GM18508 (cell line): ENCODE measurements around the gene CDK6.

ENCODE experiments used
- ATAC-seq: cut with Tn5 transposase; IDR thresholded peaks from one replicate; pipeline ENCODE4 v1.9.1; 2021; ENCODE audit warnings: moderate number of reproducible peaks; ENCODE audit not compliant: insufficient read depth, unreplicated experiment

The CDK6 gene

DNA sequence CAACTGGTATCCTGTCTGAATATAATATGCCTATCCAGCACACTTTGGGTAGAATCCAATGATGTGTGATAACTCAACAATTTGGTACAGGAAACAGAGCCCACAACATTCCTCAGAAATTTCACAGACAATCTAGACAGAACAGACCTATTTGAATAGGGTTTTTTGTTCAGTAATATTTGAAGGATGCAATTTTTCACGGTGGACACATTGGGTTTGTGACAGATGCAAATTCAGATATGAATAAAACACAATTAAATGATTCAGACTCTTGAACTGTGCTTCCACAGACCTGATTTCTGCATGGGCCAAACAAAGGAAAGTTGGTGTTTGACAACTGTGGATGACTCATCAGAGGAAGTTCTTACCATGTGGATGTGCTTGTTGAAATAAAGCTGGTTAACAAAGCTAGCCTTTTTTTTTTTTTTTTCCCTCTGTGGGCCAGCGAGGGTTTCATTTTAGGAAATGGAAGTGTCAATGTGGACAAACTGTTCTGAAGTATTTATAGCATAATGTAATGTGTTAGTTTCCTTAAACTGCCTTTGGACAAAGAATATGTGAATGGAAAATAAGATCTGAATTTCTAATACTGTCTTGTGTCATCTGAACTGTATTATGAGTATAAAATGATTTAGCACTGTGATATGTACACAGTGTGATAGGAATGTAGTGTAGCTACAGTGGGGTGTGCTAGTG, 203.0 kb downstream of the CDK6 start:
- ATAC-seq = no peak

DNA sequence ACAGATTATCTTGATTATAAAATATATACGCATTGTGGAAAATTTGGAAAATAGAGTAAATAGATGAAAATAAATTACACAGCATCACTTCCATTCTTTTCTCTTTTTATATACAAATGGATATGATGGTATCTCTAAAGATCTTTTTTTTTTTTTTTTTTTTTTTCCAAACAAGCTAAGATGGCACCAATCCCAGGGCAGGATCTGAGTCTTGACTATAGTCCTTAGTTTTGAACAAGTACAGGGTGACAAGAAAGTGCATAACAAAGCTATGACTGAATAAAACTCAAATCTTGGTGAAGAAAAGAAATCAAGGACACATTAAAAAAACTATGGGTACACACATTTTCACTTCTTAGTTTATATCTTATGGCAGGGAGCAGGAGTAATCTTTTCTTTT, 203.6 kb downstream of the CDK6 start:
- no peak for ATAC-seq

DNA sequence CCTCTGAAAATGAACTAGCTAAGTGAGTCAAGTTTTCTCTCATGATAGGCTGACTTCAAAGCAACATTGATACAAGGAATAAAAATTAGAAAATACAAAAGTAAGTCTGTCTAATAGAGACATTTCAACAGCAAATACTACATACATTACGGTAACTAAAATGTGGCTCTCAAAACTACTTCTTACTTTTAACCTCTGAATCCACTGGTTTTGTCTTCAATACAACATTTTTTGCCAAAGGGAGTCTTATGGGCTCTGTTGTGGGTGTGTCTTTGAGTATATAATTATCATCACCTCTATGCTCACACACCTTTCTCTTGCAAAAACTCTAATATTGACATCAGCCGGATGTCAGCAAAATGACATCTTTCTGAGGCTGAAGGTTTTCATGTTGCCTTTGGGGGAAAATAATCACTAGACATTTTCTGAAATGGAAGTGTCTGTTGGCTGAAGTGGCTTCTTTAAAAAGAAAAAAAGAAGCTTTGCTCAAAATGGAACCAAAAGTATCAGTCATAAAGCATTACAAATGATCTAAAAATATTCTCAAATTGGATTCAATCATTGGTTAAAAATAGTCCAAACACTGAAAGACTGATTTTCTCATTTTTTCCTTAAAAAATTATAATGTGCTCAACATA, 204.4 kb downstream of the CDK6 start:
- ATAC-seq = peak; percentile 7

DNA sequence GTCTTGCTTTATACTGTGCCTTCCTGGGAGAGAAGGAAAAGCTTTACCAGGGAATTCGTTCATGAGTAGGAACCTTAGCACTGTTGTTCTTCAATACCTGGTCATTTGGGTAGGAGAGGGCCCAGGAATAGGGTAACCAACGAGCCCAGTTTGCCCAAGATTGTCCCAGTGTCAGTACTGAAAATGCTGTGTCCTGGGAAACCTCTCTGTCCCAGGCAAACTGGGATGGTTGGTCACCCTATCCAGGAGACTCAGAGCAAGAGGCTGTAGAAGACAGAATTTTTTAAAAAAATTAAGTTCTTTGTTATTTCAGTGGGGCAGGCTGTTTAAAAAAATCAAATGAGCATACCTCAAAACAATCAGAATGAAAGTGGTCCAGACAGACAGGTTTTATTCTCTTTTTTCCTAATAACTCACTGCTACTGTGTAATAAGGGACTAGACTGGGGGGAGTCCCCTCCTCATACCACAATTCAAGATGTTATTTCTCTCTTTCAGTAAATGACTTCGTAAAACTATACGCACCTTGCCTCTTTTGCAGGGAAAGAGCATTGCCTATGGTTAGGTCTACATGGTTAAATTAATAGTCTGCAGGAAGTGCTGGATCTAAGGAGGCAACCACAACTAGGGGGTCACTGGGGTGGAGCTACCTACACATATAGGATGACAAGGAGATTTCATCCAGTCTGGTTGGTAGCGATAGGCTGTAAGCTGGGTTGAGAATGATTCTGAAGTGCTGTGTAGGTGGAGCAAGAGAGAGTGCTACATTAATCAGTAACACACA, 205.1 kb downstream of the CDK6 start:
- ATAC-seq = peak; percentile 56

DNA sequence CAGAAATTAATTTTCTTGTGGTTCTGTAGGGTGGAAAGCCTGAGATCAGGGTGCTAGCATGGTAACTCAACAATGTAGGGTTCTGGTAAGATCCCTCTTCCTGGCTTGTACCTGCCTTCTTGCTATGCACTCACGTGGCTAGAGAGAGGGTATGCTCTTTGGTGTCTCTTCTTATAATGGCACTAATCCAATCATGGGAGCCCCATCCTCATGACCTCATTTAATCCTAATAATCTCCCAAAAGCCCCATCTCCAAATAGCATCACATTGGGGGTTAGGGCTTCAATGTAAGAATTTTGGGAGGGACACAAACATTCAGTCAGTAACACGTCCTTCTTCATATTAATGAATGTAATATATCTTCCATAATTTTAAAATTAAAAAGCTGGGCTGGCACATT, 206.6 kb downstream of the CDK6 start:
- no peak for ATAC-seq

DNA sequence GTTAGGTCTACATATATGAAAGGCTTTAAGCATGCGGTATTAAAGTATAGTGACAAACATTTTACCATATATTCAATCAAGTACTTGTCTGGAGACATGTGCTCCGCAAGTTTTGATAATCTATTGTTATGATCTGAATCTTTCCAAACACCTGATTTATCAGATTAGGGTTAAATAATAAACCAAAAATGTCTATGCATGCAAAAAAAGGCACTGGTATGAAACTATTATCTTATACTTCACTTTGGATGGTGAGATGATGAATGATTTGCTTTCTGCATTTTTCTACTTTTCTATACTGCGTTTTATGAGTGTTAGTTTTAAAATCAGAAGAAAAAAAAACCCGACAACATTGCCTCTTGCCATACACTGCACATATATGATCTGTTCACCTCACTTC, 208.4 kb downstream of the CDK6 start:
- no peak for ATAC-seq

DNA sequence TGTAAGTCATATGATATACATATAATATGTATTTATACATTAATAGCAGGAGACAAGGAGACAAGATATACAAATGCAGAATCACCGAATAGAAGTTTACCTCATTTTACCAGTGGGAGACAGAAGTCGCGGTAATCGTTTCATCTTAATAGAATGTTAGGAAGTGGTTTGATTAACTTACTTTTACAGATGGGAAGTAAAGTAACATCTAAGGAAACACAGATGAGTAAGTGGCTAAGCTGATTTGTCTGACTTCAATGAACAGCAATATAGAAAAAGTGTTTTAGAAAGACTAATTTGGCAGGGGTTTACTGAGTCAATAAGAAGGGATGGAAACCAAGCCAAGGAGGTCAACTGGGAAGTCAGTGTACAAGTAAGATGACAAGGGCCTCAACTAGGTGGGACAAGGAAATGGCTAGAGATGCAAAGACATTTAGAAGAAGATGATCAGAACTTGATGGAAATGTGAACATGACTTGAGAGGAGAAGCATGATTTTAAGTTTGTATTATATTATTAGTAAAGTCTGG, 210.0 kb downstream of the CDK6 start:
- no peak for ATAC-seq

DNA sequence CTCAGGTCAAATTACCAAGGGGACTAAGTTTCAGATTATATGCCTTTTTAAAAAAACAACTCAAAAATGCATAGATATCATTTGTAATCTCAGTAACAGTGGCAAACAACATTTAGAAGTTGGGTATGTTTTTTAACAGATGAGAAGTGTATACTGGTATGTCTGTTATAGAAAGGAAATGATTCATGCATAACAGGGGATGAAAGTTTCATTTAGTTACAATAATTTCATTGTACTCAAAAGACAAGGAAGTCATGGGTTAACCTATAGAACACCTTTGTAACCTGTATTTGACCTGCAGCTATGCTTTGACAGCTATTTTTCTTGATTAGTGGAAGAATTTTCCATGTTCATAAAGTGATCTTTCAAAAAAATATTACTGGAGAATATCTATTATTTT, 210.8 kb downstream of the CDK6 start:
- no peak for ATAC-seq

DNA sequence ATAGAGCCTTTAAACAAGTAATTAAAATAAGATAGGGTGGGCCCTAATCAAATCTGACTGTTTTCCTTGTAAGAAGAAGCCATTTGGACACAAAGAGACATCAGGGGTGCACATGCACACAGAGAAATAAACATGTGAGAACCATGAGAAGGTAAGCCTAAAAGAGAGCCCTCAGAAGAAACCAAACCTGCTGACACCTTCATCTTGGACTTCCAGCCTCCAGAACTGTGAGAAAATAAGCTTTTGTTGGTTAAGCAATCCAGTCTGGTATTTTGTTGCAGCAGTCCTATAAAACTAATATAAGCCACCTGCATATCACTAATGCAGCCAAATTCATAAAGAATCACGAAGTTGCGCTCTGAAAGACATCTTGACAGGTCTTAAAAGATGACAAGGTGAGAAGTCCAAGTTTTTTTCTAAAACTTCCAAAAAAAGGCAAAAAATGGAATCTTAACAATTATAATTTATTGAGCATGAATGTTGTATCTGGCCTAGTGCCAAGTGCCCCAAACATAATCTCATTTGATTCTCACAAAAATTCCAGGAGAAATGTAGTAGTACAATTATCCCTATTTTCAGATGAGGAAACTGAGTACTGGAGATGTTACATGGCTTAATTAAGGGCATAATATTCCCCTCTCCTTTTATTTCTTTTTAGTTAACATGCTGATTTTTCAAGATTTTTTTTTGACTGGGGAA, 211.9 kb downstream of the CDK6 start:
- ATAC-seq = no peak

DNA sequence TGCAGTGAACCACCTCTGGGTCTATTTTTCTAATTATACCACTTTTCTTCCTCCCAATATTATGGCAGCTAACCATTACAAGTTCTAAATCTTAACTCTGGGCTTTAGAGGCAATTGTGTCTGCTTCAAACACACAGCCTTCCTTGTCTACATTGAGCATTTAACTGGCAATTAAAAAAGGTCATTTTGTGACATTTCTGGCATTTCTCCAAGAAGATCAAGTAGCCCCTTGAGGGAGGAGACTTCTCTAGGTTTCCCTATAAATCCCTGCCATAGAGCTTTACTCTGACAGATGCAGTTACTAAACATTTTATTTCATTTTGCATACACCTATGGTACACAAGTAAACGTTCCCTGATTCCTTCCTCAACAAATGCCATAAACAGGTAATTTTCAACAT, 212.8 kb downstream of the CDK6 start:
- no peak for ATAC-seq

DNA sequence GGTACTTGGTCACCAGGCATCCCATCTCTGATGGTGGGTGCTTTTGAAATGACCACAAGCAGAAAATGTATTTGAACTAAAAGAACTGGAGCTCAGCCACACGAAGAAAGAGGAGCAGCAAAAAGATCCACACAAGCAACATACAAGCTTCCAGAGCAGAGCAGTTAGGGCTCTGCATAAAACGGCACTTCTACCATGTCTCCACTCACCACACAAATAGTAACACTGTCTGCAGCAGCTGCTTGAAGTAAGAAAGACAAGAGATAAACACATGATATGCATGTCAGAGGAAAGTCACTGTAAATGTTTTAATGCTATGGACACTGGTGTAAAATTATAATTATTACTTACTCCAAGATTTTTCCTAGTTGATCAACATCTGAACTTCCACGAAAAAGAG, 213.7 kb downstream of the CDK6 start:
- no peak for ATAC-seq

DNA sequence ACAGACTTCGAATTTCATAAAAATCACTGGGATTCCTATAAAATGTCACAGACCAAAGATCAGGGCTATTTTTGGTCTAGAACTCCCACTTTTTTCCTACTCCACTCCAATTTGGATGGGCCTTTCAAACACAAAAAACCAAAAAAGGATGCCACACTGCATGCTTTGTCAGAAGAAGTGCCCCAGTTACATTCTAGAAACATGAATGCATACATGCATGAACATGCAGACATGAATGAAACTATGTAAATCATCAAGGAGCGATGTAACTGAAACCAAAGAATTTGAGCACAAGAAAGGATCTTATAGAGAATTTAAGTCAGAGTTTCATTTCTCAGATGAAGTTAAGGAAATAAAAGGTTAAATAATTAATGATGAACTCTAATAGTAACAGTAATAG, 214.3 kb downstream of the CDK6 start:
- no peak for ATAC-seq

DNA sequence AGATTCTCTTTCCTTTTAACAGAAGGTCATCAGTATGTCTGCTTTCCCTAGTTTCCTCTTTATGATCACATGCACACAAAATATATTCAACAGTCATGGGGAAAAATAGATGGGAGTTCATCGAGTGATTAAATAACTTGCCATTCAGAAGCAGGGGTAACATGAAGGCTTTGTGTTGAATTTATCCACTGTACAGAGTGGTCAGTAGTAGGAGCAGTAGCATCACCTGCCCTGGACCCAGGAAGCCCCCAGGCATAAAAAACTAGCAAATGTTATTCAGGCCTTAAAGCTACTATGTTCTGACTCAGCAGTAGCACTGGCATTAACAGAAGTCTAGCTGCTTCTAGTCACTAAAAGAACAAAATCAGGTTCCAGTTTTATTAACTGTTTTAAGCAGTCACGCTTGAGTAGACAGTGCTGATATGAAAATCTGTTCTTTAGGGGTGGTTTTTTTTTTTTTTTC, 214.8 kb downstream of the CDK6 start:
- ATAC-seq = no peak

DNA sequence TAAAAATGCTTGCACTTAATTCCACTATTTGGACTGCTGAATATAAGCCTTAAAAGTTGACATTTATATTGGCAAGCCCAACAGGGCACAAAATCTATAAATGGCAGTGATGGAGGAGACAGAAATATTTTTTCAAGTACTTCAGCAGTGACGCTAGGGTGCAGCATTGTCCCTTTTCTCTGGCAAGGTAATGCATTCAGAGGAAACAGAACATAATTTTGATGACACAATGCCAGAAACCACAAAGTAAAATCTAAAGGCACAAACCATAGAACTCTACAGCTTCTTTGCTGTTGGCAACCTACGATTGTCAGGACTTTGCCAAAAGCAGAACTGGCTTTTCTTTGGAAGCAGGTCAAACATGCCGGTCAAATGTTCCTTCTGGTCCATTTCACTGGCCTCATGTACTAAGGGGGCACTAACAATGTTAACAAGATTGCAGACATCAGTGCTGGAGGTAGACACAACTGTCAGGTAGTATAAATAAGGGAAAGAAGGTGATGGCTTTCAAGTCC, 215.3 kb downstream of the CDK6 start:
- peak; percentile 45 for ATAC-seq

DNA sequence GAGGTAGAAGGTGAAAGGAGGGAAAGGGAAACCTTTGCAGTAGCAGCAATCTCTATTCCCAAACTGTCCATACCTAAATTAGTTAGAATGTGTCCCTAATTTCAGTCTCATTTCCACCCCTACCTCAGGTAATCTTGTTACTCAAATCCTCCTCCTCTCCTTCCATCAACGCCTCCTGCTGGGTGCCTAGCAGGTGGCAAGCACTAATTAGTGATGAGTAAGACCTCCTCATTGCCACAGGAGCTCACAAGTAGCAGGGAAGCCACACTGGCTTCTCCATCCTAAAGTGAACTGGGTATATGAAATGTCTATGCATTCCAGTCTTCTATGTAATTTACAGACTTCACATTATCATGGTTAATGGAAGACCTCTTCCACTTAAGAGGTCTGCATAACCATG, 220.5 kb downstream of the CDK6 start:
- ATAC-seq = no peak

DNA sequence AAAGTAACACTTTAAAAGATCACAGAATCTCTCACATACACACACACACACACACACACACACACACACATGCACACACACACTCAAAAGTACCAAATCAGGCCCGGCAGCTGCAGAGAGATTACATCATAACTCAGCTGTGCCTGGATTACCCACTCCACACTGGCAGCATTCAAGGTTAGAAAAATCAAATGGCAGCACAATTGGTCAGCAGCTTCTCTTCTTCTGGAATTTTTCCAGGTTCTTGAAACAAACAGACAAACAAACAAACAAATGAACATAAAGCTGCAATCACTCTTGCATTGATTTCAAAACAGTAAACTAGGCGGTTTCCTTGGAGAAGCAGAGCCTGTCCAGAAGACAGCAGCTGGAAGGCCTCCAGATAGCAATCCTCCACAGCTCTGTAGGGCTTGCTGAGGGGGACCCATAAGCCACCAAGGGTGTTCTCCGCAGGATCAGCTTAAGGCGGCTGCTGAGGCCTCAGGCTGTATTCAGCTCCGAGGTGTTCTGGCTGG, 221.7 kb downstream of the CDK6 start:
- no peak for ATAC-seq

DNA sequence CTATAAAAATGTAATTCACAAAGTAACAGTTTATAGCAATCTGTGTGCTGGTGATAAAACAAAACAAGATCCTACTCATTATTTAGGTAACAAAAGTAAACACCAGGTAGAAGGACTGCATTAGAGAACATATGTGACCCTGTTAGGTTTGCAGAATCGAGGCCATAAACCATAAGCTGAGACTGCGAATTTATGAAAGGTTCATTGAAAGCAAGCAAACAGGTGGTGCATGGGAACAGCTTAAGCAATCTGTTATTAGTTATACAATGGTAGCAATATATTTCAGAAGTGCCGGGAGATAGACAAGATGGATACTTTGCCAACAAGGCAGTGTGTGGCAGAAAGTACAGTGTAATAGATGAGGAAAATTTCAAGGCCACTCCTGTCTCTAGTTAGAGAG, 222.7 kb downstream of the CDK6 start:
- ATAC-seq = no peak

DNA sequence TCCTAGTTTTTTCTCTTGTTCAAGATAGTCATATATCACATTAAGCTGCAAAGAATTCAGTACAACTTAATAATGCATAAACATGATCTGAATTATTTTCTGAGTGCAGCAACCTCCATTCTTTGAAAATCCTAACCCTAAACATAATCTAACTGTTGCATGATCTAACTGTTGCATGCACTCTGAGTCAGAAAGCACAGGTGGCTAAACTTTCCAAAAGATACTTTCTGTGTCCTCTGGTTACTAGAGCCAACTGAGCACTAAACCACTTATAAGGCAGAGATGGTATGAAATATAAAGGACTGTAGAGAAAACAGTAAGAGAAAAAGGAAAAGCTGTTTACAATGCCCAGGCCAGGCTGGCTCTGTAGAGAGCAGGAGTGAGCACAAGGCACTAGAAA, 223.2 kb downstream of the CDK6 start:
- no peak for ATAC-seq

DNA sequence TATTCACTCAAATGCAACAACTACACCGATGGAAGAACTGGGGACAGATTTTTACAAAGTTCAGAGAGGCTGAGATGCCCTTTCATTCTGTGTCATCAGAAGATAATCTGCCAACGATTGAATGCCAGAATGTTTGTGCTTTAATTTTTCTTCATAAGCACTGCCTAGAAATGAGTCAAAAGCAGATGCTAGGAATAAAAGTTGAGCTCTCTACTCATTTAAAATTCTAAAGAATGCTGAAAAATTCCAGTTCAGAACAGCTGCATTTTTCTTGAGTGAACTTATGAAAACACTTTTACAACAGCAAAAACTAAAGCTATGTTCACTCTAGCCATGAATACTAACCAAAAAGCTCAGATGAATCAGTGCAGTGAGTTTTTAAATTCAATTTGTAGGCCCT, 223.9 kb downstream of the CDK6 start:
- no peak for ATAC-seq

DNA sequence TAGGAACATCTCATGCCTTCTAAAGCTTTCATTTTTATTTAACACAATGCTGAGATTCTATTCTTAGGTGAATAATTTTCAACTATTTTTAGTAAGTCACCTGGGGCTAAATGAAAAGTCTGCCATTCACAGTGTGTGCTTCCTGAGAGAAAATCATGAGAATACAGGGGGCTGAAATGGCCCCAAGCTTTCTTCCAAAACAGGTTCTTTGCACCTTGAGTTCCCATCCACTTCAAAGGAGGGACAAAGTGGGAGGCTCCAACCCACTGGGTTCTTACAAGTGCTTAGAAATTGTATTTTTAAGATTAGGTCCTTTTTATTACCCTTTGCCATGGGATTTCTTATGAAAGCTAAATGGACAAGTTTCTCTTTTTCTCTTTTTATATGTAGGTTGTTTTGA, 224.6 kb downstream of the CDK6 start:
- ATAC-seq = no peak
